ENCODE data around the gene DYSF.
A peak's percentile ranks its signal among the peaks of the same experiment; 100 is the strongest.

Gene DYSF

GRCh38 chr2:71575966-71576365 is 122.6 kb downstream of the DYSF start:
- Mint-ChIP-seq H3K27ac (no peak overlapping the region), H3K9me3 (no peaks in the 10 kb centered on the region), H3K27me3 (ENCODE audit: low read depth, poor library complexity) (peaks cover 12% of the 10 kb centered on the region), H3K4me1 (peaks cover 5% of the 10 kb centered on the region), H3K36me3 (ENCODE audit: low read depth) (no peaks in the 10 kb centered on the region), H3K4me3 (no peak overlapping the region)
- TF ChIP-seq CTCF (IDR thresholded peaks at IDR 0.05): no peak
- no peak for DNase-seq

- peaks cover 12% of the 10 kb centered on the region for H3K27me3 Mint-ChIP-seq (ENCODE audit: low read depth, poor library complexity)
- no peak for TF ChIP-seq CTCF (IDR thresholded peaks at IDR 0.05)
- no peaks in the 10 kb centered on the region for H3K36me3 Mint-ChIP-seq (ENCODE audit: low read depth)
- no peak overlapping the region for H3K4me3 Mint-ChIP-seq
- H3K4me1 Mint-ChIP-seq: peaks cover 5% of the 10 kb centered on the region
- H3K9me3 Mint-ChIP-seq: no peaks in the 10 kb centered on the region
- DNase-seq: no peak
- no peak overlapping the region for H3K27ac Mint-ChIP-seq
Observed at GRCh38 chr2:71576541-71576940, 123.2 kb downstream of the DYSF start.

- Mint-ChIP-seq H3K36me3 (ENCODE audit: low read depth) (no peaks in the 10 kb centered on the region), H3K27ac (no peak overlapping the region), H3K4me3 (no peak overlapping the region), H3K27me3 (ENCODE audit: low read depth, poor library complexity) (peaks cover 12% of the 10 kb centered on the region), H3K9me3 (no peaks in the 10 kb centered on the region), H3K4me1 (peaks cover 5% of the 10 kb centered on the region)
- no peak for TF ChIP-seq CTCF (IDR thresholded peaks at IDR 0.05)
- DNase-seq: no peak
Observed at GRCh38 chr2:71577209-71577608, 123.8 kb downstream of the DYSF start.

GRCh38 chr2:71578767-71579342 is 125.5 kb downstream of the DYSF start:
- Mint-ChIP-seq H3K9me3 (no peaks in the 10 kb centered on the region), H3K36me3 (ENCODE audit: low read depth) (no peaks in the 10 kb centered on the region), H3K4me3 (no peak overlapping the region), H3K27me3 (ENCODE audit: low read depth, poor library complexity) (peaks cover 12% of the 10 kb centered on the region), H3K4me1 (peaks cover 5% of the 10 kb centered on the region), H3K27ac (peak overlapping the region; percentile 64)
- no peak for TF ChIP-seq CTCF (IDR thresholded peaks at IDR 0.05)
- no peak for DNase-seq

- Mint-ChIP-seq H3K4me3 (no peak overlapping the region), H3K4me1 (peaks cover 2% of the 10 kb centered on the region), H3K36me3 (ENCODE audit: low read depth) (no peaks in the 10 kb centered on the region), H3K9me3 (no peaks in the 10 kb centered on the region), H3K27me3 (ENCODE audit: low read depth, poor library complexity) (peaks cover 13% of the 10 kb centered on the region), H3K27ac (no peak overlapping the region)
- DNase-seq: no peak
- no peak for TF ChIP-seq CTCF (IDR thresholded peaks at IDR 0.05)
Observed at GRCh38 chr2:71581026-71581425, 127.7 kb downstream of the DYSF start.

- Mint-ChIP-seq H3K27ac (no peak overlapping the region), H3K4me3 (no peak overlapping the region), H3K27me3 (ENCODE audit: low read depth, poor library complexity) (peaks cover 14% of the 10 kb centered on the region), H3K4me1 (peaks cover 18% of the 10 kb centered on the region), H3K36me3 (ENCODE audit: low read depth) (no peaks in the 10 kb centered on the region), H3K9me3 (no peaks in the 10 kb centered on the region)
- TF ChIP-seq CTCF (IDR thresholded peaks at IDR 0.05): no peak
- no peak for DNase-seq
Observed at GRCh38 chr2:71583876-71584275, 130.5 kb downstream of the DYSF start.
